Stimulated activated CD4-positive, alpha-beta T cell treated with anti-CD3 and anti-CD28 coated beads, TNF-alpha, amount 100 ng/mL, for 24 hours (primary cell): ENCODE results near the gene CACNB1.

Experiments
- DNase-seq, 3 experiments: peaks; one replicate each; pipeline ENCODE4 v3.0.0-alpha.2; 2020; ENCODE audit warnings: low read depth in 3 of 3

CACNB1 gene

GRCh38 chr17:39197380-39198185, at the start of gene CACNB1:
Gene CACNB1, minus strand, starts transcription at chr17:39197669. Its CDS starts 174 bp downstream, at chr17:39197495.
- peak; percentile 44 to 77 (median 53) for DNase-seq

- no peak for DNase-seq
These were observed 48.8 kb upstream of the CACNB1 start for GRCh38 chr17:39246274-39246673.

GRCh38 chr17:39244600-39245570, 47.4 kb upstream of the CACNB1 start:
- peak; percentile 76 to 85 (median 80) for DNase-seq

GRCh38 chr17:39244016-39244599, 46.6 kb upstream of the CACNB1 start:
- no peak for DNase-seq

DNA sequence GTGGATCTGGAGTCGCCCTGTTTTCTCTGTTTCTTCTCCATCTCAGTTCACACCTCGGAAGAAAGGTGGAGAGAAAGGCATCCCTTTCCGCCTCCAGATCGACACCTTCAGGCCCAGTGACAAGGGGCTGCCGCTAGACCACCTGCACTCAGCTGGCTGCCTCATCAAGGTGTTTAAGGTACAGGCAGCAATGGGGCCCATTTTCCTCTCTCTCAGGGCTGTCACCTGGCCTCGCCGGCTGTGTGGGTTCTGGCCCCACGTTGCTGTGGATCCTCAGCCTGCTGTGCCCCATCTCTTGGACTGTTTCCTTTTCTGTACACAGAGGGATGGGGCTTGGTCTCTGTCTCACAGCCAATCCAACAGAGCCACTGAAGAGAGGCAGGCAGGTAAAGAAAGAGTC, 45.7 kb upstream of the CACNB1 start:
- DNase-seq, result no peak

- no peak for DNase-seq
These were observed 43.2 kb upstream of the CACNB1 start for GRCh38 chr17:39240631-39241030.

DNA sequence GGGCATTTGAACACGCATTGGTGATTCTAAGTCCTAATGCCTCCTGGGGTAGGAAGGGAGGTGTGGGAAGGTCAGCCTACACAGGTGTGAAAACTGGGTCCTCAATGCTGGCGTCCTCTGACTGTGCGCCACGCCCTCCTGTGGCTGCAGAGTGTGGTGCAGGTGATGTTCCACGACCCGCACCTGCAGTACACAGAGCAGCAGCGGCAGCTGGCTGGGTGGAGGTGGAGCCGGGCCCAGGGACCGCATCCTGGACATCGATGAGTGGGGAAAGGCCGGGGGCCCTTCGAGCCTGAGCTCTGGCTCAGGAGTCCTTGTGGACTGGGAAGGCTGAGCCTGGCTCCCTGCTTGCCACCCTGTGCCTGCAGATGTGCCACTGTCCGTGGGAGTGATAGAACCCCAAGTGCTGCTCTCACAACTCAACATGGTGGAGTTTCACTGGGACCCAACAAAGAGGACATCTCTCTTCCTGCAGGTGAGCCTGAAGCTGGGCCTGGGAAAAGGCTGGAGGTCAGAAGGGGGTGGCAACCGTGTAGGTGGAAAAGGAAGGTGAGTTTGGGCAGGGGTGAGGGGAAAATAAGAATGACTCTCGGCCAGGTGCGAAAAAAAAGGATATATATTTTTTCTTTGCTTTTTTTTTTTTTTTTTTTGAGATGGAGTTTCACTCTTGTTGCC, 42.3 kb upstream of the CACNB1 start:
- peak in 2 of 3 experiments; percentile 18 to 72 for DNase-seq

- peak; percentile 22 to 57 (median 43) for DNase-seq
These were observed 41.0 kb upstream of the CACNB1 start for GRCh38 chr17:39238311-39238972.

- no peak for DNase-seq
These were observed 40.1 kb upstream of the CACNB1 start for GRCh38 chr17:39237586-39237985.

DNA sequence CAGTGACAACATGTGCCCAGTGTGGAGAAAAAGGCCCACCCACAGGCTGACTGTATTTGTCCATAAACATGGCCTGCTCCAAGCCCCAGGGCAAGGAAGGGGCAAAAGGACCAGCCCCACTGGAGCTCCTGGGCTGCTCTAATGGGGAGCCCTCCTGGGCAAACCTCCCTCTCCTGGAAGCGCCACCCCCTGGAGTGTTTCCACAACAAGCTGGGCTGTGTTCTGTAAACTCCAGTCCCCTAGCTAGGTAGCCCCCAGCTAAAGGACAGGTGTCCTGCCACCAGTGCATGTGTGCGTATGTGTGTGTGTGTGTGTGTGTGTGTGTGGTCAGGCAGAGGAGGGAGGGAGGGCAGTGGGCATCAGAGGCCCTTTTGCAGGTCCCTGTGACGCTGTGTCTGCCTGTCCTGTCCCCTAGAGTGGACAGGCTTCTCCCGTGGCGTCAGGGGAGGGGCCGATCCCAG, 39.5 kb upstream of the CACNB1 start:
- DNase-seq, result no peak

- DNase-seq, result no peak
These were observed 39.0 kb upstream of the CACNB1 start for GRCh38 chr17:39236450-39236927.

- DNase-seq, result peak in 1 of 3 experiments; percentile 34
These were observed 38.3 kb upstream of the CACNB1 start for GRCh38 chr17:39235555-39236449.

DNA sequence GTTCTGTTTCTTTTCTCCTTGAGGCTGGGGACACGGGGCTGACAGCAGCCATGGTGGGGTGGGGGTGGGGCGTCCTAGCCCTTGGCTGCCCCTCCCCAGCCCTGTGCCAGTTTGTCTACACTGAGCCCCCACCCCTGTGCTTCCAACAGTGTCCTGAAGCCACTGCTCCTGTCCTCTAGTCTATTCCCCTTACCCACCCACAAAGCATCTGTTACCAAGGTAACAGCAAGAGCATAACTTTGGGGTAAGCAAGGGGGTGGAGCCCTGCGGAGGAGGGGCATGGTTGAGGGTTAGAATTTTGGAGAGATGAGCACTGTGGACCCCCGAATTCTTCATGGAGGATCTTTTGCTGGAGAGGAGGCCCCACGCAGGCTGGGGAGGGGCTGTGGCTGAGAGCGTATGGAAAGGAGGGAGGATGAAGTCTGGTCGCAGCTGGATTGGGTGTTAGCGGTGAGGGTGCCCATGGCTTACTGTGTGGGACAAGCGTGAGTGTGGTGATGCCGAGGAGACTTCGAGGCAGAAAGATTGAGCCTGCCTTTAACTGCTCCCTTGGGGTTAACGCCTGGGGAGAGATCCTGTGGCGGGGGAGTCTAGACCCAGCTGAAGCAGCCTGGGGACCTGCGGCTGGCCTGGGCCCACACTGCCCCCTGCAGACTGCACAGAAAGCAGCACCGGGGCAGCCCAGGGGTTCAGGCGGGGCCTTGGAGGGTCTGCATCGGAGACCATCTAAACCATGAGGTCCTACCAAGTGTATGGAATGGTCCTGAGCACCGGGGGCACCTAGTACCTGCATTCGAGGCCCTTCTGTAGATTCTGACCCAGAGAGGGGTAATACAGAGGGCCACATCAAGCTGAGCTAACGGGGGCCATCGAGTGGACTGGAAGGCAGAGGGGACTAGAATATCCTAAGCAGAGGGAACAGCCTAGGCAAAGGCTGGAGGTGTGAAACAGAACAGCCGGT, 34.4 kb upstream of the CACNB1 start:
- DNase-seq, result peak in 2 of 3 experiments; percentile 39 to 48

DNA sequence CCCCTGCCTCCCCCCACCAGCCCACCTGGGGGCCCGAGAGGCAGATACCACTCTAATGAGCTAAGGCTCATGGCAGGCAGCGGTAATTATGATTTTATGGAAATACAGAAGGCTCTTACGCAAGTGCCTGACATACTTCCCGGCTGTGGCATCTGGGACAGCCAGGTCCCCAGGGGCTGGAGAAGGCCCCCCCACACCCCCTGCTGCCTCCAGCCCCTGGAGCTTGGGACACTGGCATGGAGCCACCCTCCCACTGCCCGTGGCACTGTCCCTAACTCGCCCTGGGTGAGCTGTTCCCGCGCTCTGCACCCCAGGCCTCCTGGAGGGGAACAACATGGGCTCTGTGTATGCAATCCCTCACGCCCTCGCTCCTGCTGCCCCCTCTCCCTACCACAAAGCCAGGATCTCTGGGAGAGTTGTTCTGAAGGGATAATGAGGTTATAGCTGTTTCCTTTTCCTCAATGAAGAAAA, 33.7 kb upstream of the CACNB1 start:
- no peak for DNase-seq

- no peak for DNase-seq
These were observed 32.9 kb upstream of the CACNB1 start for GRCh38 chr17:39230361-39230760.

DNA sequence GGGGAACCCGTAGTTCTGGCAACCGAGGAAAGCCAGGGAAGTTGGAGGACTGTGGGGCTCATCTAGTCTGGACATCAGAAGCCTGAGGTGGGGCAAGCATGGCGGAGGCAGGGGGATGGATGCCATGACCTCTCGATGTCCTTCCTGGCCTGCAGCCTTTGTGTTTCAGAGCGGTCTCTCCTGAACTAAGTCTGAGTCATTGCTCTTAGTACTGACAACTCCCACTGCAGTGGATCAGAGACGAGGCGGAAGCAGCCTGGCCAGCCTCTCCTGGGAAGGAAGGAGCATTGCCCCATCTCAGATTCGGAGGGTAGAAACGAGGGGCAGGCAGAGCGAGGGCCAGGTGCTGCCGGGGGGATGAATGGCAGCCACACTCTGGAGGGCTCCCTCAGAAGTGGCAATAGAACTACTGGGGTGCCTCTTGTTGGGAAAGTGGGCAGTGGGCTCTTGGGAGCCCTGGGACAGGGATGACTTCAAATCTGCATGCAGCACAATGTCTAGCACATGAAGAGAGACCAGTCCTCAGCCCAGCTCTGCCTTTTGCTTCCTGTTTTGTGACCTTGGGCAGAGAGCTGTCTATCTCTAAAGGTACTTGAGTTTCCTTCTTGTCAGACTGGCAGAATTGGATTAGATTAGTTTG, 31.9 kb upstream of the CACNB1 start:
- no peak for DNase-seq

GRCh38 chr17:39227364-39227919, 30.0 kb upstream of the CACNB1 start:
- DNase-seq, result no peak
